ENCODE data around the gene STAB2. TPM values are rescaled to one million over a fixed set of nuclear protein-coding genes. Genes with fewer than 3 reads are reported as not detected.

The STAB2 gene
- total and polyA plus RNA-seq, 2 of the 8 experiments (the other 6 are each of a cell fraction or from before 2014, with no cell fraction given) = not detected

DNA sequence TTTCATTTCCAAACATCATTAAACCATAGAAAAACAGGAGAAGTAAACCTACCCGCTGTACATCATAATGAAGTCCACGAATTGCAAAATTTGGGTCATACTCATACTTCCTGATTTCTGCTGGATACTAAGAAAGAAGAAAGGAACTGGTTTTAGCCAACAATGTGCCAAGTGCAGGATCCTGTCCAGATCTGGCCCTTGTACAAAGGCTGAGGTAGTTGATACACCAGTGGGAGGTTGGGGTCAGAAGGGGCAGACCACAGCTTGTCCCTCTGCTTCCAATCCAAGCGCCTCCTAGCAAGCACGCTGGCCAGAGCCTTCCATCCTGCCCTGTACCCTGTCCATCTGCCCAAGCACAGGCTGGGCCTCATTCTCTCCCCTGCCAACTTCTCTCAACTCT, 219.7 kb downstream of the STAB2 start:
- H3K18ac ChIP-seq (ENCODE audit: extremely low read depth, low read length) = no peak overlapping the region
- H2BK120ac ChIP-seq (replicated peaks; ENCODE audit: low read depth, low read length) = no peak overlapping the region
- no peaks in the 10 kb centered on the region for H3K4me1 ChIP-seq (replicated peaks in 1 of 4; ENCODE audit: control insufficient read depth in 3 of 4, insufficient read depth in 4 of 4, low read length in 3 of 4)
- H2BK5ac ChIP-seq (ENCODE audit: low read depth, low read length) = no peak overlapping the region
- H2BK15ac ChIP-seq (ENCODE audit: low read length) = no peak overlapping the region
- no peaks in the 10 kb centered on the region for H3K27me3 ChIP-seq (replicated peaks in 1 of 4; ENCODE audit: control insufficient read depth in 3 of 4, extremely low read depth in 1 of 4, insufficient read depth in 3 of 4, low read length in 3 of 4)
- ChIA-PET CTCF (ENCODE audit: partially characterized antibody) (no interaction called here), POLR2A (ENCODE audit: partially characterized antibody) (interaction anchor here (1.1 kb wide), 1 partner anchor 33 kb away, joined by 3 read pairs; no protein-coding TSS in a partner anchor)
- H4K5ac ChIP-seq (ENCODE audit: insufficient read length, low read depth, low read length) = no peak overlapping the region
- peaks cover 0 to 4% (median 1%) of the 10 kb centered on the region in 4 experiments; a peak in 2 of 8 replicates for H3K36me3 ChIP-seq (ENCODE audit: control insufficient read depth in 2 of 4, insufficient read depth in 4 of 4, low read length in 3 of 4)
- no peak overlapping the region for H3K4me2 ChIP-seq (ENCODE audit: insufficient read depth in 1 of 2, low read depth in 2 of 2, low read length in 2 of 2)
- no peak overlapping the region for H4K8ac ChIP-seq (ENCODE audit: extremely low read depth, insufficient read depth, low read length)
- H3K79me1 ChIP-seq (ENCODE audit: low read depth, low read length) = no peaks in the 10 kb centered on the region
- 95% methylated on average over 4 of the region's 4 CpGs; no CpG with 5 or more reads in 1 of the 2 experiments for WGBS, 2 experiments (ENCODE audit: extremely low coverage in 1 of 2, insufficient coverage in 1 of 2, insufficient read length in 1 of 2, insufficient replicate concordance in 2 of 2, low coverage in 1 of 2, low lambda C conversion rate in 2 of 2, missing lambda C conversion rate in 1 of 2)
- H2BK20ac ChIP-seq (ENCODE audit: low read length) = no peak overlapping the region
- FAIRE-seq (no peak), DNase-seq (ENCODE audit: low read depth in 1 of 2, low spot score in 2 of 2) (no peak)
- no peak overlapping the region for H3K14ac ChIP-seq (ENCODE audit: insufficient read length)
- peaks cover 0 to 2% of the 10 kb centered on the region in 2 experiments for H4K20me1 ChIP-seq (replicated peaks in 1 of 2; ENCODE audit: control insufficient read depth in 1 of 2, insufficient read depth in 2 of 2, low read length in 2 of 2)
- no peaks in the 10 kb centered on the region for H3K23me2 ChIP-seq (ENCODE audit: low read depth, low read length)
- H2BK12ac ChIP-seq (ENCODE audit: low read depth, low read length) = no peak overlapping the region
- no peaks in the 10 kb centered on the region for H3K79me2 ChIP-seq (ENCODE audit: control insufficient read depth in 1 of 2, insufficient read depth in 2 of 2, low read length in 2 of 2)
- no peak overlapping the region for H2AFZ ChIP-seq (ENCODE audit: low read length)
- TF ChIP-seq POLR2A (IDR thresholded peaks at IDR 0.05; ENCODE audit: control extremely low read depth in 1 of 2, low read depth in 2 of 2, low read length in 2 of 2) (no peak), SRF (IDR thresholded peaks at IDR 0.05; ENCODE audit: low read depth, low read length) (no peak), BRCA1 (IDR thresholded peaks at IDR 0.05; ENCODE audit: low read depth, low read length) (no peak), BACH1 (IDR thresholded peaks at IDR 0.05; ENCODE audit: low read length) (no peak), HDAC2 (IDR thresholded peaks at IDR 0.05; ENCODE audit: borderline replicate concordance in 1 of 2, low read depth in 2 of 2, low read length in 2 of 2) (no peak), NANOG (IDR thresholded peaks at IDR 0.05; ENCODE audit: insufficient read depth, low read depth, low read length, poor library complexity, severe bottlenecking) (no peak), CTBP2 (IDR thresholded peaks at IDR 0.05; ENCODE audit: borderline replicate concordance, insufficient read depth, insufficient read length, low read length) (no peak), SAP30 (IDR thresholded peaks at IDR 0.05; ENCODE audit: insufficient read depth, insufficient replicate concordance, low read length) (no peak), SP2 (IDR thresholded peaks at IDR 0.05; ENCODE audit: low read length) (no peak), RBBP5 (IDR thresholded peaks at IDR 0.05; ENCODE audit: borderline replicate concordance, low read depth, low read length) (no peak), RNF2 (IDR thresholded peaks at IDR 0.05; ENCODE audit: borderline replicate concordance, low read depth, low read length, missing control alignments, poor library complexity, severe bottlenecking) (no peak)
- no peak overlapping the region for H2AK5ac ChIP-seq (ENCODE audit: low read depth, low read length)
- no peaks in the 10 kb centered on the region for H3K9me3 ChIP-seq (ENCODE audit: insufficient read depth in 2 of 2, low read depth in 1 of 2, low read length in 1 of 2)
- H3K27ac ChIP-seq (ENCODE audit: low read depth, low read length) = no peak overlapping the region
- no peak overlapping the region for H3K4me3 ChIP-seq (ENCODE audit: extremely low read depth in 1 of 4, insufficient read depth in 2 of 4, low read depth in 3 of 4, low read length in 4 of 4)
- H3K23ac ChIP-seq (ENCODE audit: insufficient read length) = no peak overlapping the region
- no peak overlapping the region for H4K91ac ChIP-seq (replicated peaks; ENCODE audit: insufficient read length, low read length)
- no peak overlapping the region for H3K4ac ChIP-seq (replicated peaks; ENCODE audit: insufficient read length, low read depth, low read length)
- no peak overlapping the region for H3K9ac ChIP-seq (replicated peaks in 1 of 4; ENCODE audit: extremely low read depth in 1 of 4, low read depth in 3 of 4, low read length in 3 of 4)
- H3K56ac ChIP-seq (replicated peaks; ENCODE audit: insufficient read length, low read depth, low read length) = no peak overlapping the region
